GM18951 (cell line): ENCODE results near the gene VEGFA.

Experiments
- POLR2A ChIP-seq: IDR thresholded peaks from 4 replicates; pipeline ENCODE4 v1.6.1; 2011; ENCODE audit warnings: mild to moderate bottlenecking; ENCODE audit not compliant: insufficient read length, insufficient read depth; ENCODE audit errors: extremely low read depth
- in situ Hi-C: fragments of 300-500 bp; cut with MboI; formaldehyde crosslinking; loops from one replicate; pipeline ENCODE4 v1.12.0; 2022; ENCODE audit warnings: low sequenced_read_pairs, mixed read lengths, inconsistent platforms; ENCODE audit not compliant: unreplicated experiment

VEGFA gene

GRCh38 chr6:43769526-43770371 is at the start of gene VEGFA:
Gene VEGFA, plus strand, starts transcription at chr6:43770211.
- in situ Hi-C loops, result loop anchor here (10.0 kb wide), 1 partner anchor 305 kb away; no protein-coding TSS in a partner anchor
- TF ChIP-seq POLR2A, result peak; percentile 83

GRCh38 chr6:43720999-43721398 is 49.0 kb upstream of the VEGFA start:
- in situ Hi-C loops, result no loop called here

GRCh38 chr6:43722920-43723545 is 47.0 kb upstream of the VEGFA start:
- TF ChIP-seq POLR2A, result no peak
- in situ Hi-C loops, result no loop called here

More at GRCh38 chr6:43720999-43721398, 49.0 kb upstream of the VEGFA start:
- no peak for TF ChIP-seq POLR2A

GRCh38 chr6:43723737-43724295 is 46.2 kb upstream of the VEGFA start:
- TF ChIP-seq POLR2A, result no peak
- in situ Hi-C loops, result no loop called here

- in situ Hi-C loops, result no loop called here
- no peak for TF ChIP-seq POLR2A
These were observed 45.7 kb upstream of the VEGFA start for GRCh38 chr6:43724354-43724753.

GRCh38 chr6:43724914-43725642 is 44.9 kb upstream of the VEGFA start:
- TF ChIP-seq POLR2A, result peak; percentile 51
- in situ Hi-C loops, result no loop called here

- in situ Hi-C loops, result no loop called here
- TF ChIP-seq POLR2A, result no peak
These were observed 44.1 kb upstream of the VEGFA start for GRCh38 chr6:43725643-43726580.

GRCh38 chr6:43727634-43728033 is 42.4 kb upstream of the VEGFA start:
- in situ Hi-C loops, result no loop called here
- no peak for TF ChIP-seq POLR2A

- in situ Hi-C loops, result no loop called here
- TF ChIP-seq POLR2A, result no peak
These were observed 41.4 kb upstream of the VEGFA start for GRCh38 chr6:43728586-43728985.

- in situ Hi-C loops, result no loop called here
- TF ChIP-seq POLR2A, result no peak
These were observed 40.5 kb upstream of the VEGFA start for GRCh38 chr6:43729537-43729936.

- no peak for TF ChIP-seq POLR2A
- in situ Hi-C loops, result no loop called here
These were observed 39.4 kb upstream of the VEGFA start for GRCh38 chr6:43730634-43731033.

GRCh38 chr6:43733471-43734293 is 36.3 kb upstream of the VEGFA start:
- in situ Hi-C loops, result no loop called here
- TF ChIP-seq POLR2A, result no peak

- no peak for TF ChIP-seq POLR2A
- in situ Hi-C loops, result no loop called here
These were observed 35.7 kb upstream of the VEGFA start for GRCh38 chr6:43734294-43734665.
